HEK293T (cell line): Measurements from ENCODE around the gene NAA10.

Source experiments
- CTCF ChIA-PET: fragments of 350-600 bp; formaldehyde crosslinking; extraction: SDS; loops from one replicate; lab custom pipeline; 2021; ENCODE audit warnings: antibody characterized with exemption, inconsistent platforms; lab: Yijun Ruan, JAX
- POLR2A ChIA-PET: fragments of 350-600 bp; formaldehyde crosslinking; extraction: SDS; loops from one replicate; lab custom pipeline; 2020; ENCODE audit warnings: antibody characterized with exemption, inconsistent platforms; lab: Yijun Ruan, JAX
- DNase-seq: peaks from one replicate; pipeline ENCODE4 v3.0.0; 2012; ENCODE audit warnings: mixed read lengths; ENCODE audit errors: extremely low spot score
- ARNT ChIP-seq: fragments of 450-650 bp; IDR thresholded peaks from 2 replicates; pipeline ENCODE4 v1.6.1; 2017; ENCODE audit warnings: mild to moderate bottlenecking
- BHLHE40 ChIP-seq: fragments of 450-650 bp; IDR thresholded peaks from 2 replicates; pipeline ENCODE4 v1.6.1; 2016; ENCODE audit warnings: mild to moderate bottlenecking, moderate library complexity, borderline replicate concordance
- CTBP1 ChIP-seq: fragments of 450-650 bp; IDR thresholded peaks from 2 replicates; pipeline ENCODE4 v1.6.1; 2016; ENCODE audit warnings: borderline replicate concordance
- ELF4 ChIP-seq: fragments of 450-650 bp; IDR thresholded peaks from 2 replicates; pipeline ENCODE4 v1.6.1; 2017; ENCODE audit warnings: antibody characterized with exemption
- FOXA1 ChIP-seq: fragments of 450-650 bp; IDR thresholded peaks from 2 replicates; pipeline ENCODE4 v1.6.1; 2016; ENCODE audit warnings: mild to moderate bottlenecking
- FOXK2 ChIP-seq: fragments of 450-650 bp; IDR thresholded peaks from 2 replicates; pipeline ENCODE4 v1.6.1; 2016; ENCODE audit warnings: mild to moderate bottlenecking
- FOXM1 ChIP-seq: fragments of 450-650 bp; IDR thresholded peaks from 2 replicates; pipeline ENCODE4 v1.6.1; 2017; ENCODE audit warnings: mild to moderate bottlenecking, borderline replicate concordance
- HDGF ChIP-seq: fragments of 450-650 bp; IDR thresholded peaks from 2 replicates; pipeline ENCODE4 v1.6.1; 2017; ENCODE audit warnings: antibody characterized with exemption, borderline replicate concordance
- L3MBTL2 ChIP-seq: fragments of 450-650 bp; conservative IDR thresholded peaks from 2 replicates; pipeline ENCODE4 v1.6.1; 2016; ENCODE audit warnings: mild to moderate bottlenecking
- LEF1 ChIP-seq: fragments of 450-650 bp; IDR thresholded peaks from 2 replicates; pipeline ENCODE4 v1.6.1; 2017; ENCODE audit warnings: mild to moderate bottlenecking, borderline replicate concordance
- NFRKB ChIP-seq: fragments of 450-650 bp; IDR thresholded peaks from 2 replicates; pipeline ENCODE4 v1.6.1; 2016; ENCODE audit warnings: mild to moderate bottlenecking, moderate library complexity
- SP1 ChIP-seq: fragments of 450-650 bp; IDR thresholded peaks from 2 replicates; pipeline ENCODE4 v1.6.1; 2017
- SUZ12 ChIP-seq: fragments of 450-650 bp; IDR thresholded peaks from 2 replicates; pipeline ENCODE4 v1.6.1; 2016; ENCODE audit warnings: mild to moderate bottlenecking
- TARDBP ChIP-seq: fragments of 450-650 bp; IDR thresholded peaks from 2 replicates; pipeline ENCODE4 v1.6.1; 2016
- ZNF384 ChIP-seq: fragments of 450-650 bp; IDR thresholded peaks from 2 replicates; pipeline ENCODE4 v1.6.1; 2016
- TF ChIP-seq, protein P1 (sequence below): fragments of 450-650 bp; IDR thresholded peaks from 2 replicates; pipeline ENCODE4 v1.6.1; 2016

The NAA10 gene

DNA sequence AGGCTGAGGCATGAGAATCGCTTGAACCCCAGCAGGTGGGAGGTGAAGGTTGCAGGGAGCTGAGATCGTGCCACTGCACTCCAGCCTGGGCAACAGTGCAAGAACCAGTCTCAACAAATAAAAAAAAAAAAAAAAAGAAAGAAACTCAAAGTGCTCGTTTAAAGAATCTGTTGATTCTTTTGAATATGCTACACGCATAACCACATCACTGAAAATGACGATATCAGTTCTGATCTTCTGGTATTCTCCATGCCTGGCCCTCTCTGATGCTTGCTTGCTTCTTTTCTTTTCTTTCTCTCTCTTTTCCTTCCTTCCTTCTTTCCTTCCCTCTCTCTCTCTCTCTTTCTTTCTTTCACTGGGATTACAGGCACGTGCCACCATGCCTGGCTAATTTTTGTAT lies 23.0 kb downstream of the NAA10 start:
- POLR2A ChIA-PET = interaction anchor here (3.8 kb wide), 1 partner anchor 15 kb away, joined by 28 read pairs; the partner anchor contains the start of gene ARHGAP4

DNA sequence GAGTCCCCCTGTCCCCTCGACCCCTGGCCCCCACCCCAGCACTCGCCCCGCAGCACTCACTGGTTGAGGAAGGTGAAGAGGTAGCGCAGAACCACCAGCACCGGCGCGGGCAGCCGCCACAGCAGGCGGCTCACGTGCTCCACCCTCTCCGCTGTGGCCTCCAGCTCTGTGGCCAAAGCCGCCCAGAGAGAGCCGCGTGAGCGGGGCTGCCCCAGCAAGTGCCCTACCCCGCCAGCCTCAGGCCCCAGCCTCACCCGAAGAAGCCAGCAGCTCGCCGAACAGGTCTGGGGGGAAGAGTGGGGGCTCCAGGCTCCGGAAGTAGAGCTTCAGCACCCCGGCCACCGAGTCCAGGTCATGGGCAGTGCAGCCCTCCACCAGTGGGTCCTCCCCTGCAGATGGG lies 24.4 kb downstream of the NAA10 start:
- no peak for TF ChIP-seq ELF4
- no peak for TF ChIP-seq SP1
- TF ChIP-seq HDGF = no peak
- no peak for TF ChIP-seq CTBP1
- TF ChIP-seq FOXK2 = no peak
- TF ChIP-seq ARNT = no peak
- no peak for TF ChIP-seq LEF1
- no peak for TF ChIP-seq ZNF384
- no peak for TF ChIP-seq FOXM1
- TF ChIP-seq TARDBP = no peak
- TF ChIP-seq FOXA1 = no peak
- TF ChIP-seq, protein P1, sequence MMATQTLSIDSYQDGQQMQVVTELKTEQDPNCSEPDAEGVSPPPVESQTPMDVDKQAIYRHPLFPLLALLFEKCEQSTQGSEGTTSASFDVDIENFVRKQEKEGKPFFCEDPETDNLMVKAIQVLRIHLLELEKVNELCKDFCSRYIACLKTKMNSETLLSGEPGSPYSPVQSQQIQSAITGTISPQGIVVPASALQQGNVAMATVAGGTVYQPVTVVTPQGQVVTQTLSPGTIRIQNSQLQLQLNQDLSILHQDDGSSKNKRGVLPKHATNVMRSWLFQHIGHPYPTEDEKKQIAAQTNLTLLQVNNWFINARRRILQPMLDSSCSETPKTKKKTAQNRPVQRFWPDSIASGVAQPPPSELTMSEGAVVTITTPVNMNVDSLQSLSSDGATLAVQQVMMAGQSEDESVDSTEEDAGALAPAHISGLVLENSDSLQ = no peak
- TF ChIP-seq L3MBTL2 = no peak
- no peak for TF ChIP-seq SUZ12
- no peak for TF ChIP-seq BHLHE40
- no peak for TF ChIP-seq NFRKB
- ChIA-PET CTCF (interaction anchor here (0.8 to 5.9 kb wide), 4 partner anchors 12 to 36 kb away, joined by 5 to 42 read pairs (median 6); no protein-coding TSS in a partner anchor), POLR2A (interaction anchor here (1.5 to 3.8 kb wide), 2 partner anchors 13 to 16 kb away, joined by 4 to 28 read pairs; partner anchors contain the start of gene ARHGAP4)
- no peak for DNase-seq

More for the DNA sequence above, 23.0 kb downstream of the NAA10 start:
- CTCF ChIA-PET = interaction anchor here (0.7 to 5.9 kb wide), 3 partner anchors 10 to 623 kb away, joined by 5 to 42 read pairs (median 6); no protein-coding TSS in a partner anchor
- TF ChIP-seq FOXK2 (no peak), ZNF384 (no peak), FOXM1 (no peak), ELF4 (no peak), SP1 (no peak)
- TF ChIP-seq, protein P1 = no peak
- no peak for DNase-seq

DNA sequence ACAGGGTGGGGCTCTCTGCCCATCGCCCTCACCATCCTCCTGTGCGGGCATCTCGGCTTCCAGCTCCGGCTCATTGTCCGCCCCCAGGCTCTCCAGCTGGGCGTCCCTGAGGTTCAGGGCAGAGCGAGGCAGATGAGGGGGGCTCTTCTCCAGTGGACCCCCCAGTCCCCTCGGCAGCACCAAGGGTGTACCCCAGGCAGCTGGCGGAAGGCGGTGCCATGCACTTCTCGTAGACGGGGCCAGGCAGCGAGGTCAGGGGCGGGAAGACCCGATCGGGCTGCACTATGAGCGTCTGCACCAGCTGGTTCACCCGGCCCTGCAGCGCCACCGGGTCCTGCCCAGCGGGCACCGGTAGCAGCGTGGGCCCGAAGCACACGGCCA lies 24.9 kb downstream of the NAA10 start:
- TF ChIP-seq FOXM1 (no peak), FOXK2 (no peak), ELF4 (no peak), ARNT (no peak), ZNF384 (no peak)
- TF ChIP-seq, protein P1 = no peak
- DNase-seq = no peak
- ChIA-PET CTCF (interaction anchor here (1.6 to 5.9 kb wide), 2 partner anchors 12 to 18 kb away, joined by 7 to 42 read pairs; no protein-coding TSS in a partner anchor), POLR2A (interaction anchor here (1.5 to 3.8 kb wide), 2 partner anchors 13 to 17 kb away, joined by 4 to 28 read pairs; partner anchors contain the start of gene ARHGAP4)

DNA sequence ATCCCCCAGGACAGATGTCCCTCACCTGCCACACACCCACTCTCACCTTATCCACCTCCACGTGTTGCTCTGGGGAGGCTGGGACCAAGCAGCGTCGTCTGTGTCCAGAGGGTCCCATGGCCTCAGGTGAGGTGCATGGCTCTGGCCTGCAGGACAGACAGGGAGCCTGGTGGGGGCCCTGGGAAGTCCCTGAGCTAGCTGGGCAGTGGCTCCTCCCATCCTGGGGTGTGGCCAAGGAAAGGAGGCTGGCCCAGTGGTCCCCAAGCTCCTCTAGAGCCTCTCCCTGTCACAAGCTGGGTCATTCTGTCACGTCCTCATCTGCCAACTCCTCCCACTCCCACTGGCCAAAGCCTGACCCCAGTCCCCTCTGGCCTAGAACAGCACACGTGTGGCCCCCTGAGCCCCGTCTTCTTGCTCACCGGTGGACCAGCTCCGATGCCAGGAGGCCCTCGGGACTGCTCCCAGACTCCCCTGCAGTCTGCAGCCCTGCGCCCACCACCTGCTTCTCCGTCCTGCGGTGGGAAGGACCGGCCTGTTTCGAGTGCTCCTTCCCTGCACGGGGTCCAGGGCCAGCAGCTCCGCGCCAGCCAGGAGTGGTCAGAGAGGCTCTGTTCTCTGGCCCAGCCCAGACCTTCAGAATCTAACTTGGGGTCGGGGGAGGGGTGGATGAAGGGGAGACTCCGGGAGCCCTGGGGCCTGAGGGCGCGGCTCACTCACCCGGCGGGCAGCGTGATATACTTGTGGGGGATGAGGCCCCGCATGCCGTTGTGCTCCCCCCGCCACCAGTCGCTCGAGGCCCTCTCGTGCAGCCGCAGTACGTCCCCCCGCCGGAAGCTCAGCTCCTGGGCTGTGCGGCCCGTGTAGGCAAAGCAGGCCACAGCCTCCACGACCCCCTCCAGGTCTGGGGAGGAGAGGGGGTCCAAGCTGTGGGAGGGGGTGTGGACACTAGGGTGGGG lies 25.5 kb downstream of the NAA10 start:
- ChIA-PET CTCF (interaction anchor here (0.6 to 5.9 kb wide), 2 partner anchors 13 to 165 kb away, joined by 3 to 42 read pairs; no protein-coding TSS in a partner anchor), POLR2A (interaction anchor here (1.2 to 1.5 kb wide), 2 partner anchors 14 kb away, joined by 3 to 4 read pairs; no protein-coding TSS in a partner anchor)
- no peak for TF ChIP-seq LEF1
- TF ChIP-seq CTBP1 = no peak
- TF ChIP-seq SP1 = no peak
- no peak for TF ChIP-seq HDGF
- no peak for TF ChIP-seq NFRKB
- no peak for TF ChIP-seq L3MBTL2
- no peak for TF ChIP-seq BHLHE40
- no peak for TF ChIP-seq FOXK2
- TF ChIP-seq ELF4 = no peak
- TF ChIP-seq SUZ12 = no peak
- DNase-seq = peak; percentile 44

DNA sequence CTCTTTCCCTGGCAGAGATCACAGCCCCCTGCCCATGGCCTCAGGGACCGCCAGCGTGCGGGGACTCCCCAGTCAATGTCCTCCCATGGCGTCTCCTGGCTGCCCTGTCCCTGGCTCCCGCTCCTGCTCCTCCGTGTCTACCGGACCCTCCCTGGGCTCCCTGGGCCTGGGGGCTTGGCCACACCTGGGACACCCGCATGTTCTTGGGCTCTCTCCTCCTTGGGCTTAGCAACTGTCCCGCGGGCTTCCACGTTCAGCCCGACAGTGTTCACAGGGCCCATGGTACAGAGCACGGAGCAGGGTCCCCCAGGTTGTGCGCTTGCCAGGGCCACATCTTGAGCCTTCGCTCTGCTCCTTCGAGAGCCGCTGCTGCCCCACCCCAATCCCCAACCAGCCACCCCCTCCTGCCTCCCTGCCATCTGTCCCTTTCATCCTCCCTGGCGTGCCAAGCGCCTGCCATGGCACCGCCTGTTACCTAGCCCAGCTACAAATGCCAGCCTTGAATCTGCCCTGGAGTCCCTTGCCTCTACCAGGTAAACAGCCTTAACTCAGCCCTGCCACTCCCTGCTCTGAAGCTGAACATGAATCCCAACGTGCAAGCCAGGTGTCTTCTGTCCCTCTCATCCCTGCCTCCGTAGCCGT lies 26.5 kb downstream of the NAA10 start:
- TF ChIP-seq BHLHE40 (no peak), ZNF384 (no peak)
- CTCF ChIA-PET = interaction anchor here (0.6 to 5.9 kb wide), 3 partner anchors 14 to 164 kb away, joined by 3 to 42 read pairs (median 3); no protein-coding TSS in a partner anchor
- POLR2A ChIA-PET = interaction anchor here (1.2 to 1.4 kb wide), 2 partner anchors 15 to 19 kb away, joined by 3 to 4 read pairs; no protein-coding TSS in a partner anchor
- DNase-seq = no peak
